Neuronal stem cell (in vitro differentiated cells): ENCODE data around the gene CPM.

Experiments used
- DNase-seq: peaks from one replicate; pipeline ENCODE4 v3.0.0-alpha.2; 2013; ENCODE audit warnings: low spot score
- H2AFZ ChIP-seq: one replicate; pipeline ENCODE4 v1.6.1; 2013; ENCODE audit warnings: mild to moderate bottlenecking, low read length, inconsistent platforms
- H2AK5ac ChIP-seq: 2 replicates; pipeline ENCODE4 v1.6.1; 2013; ENCODE audit warnings: low read depth, mild to moderate bottlenecking, inconsistent platforms, low read length, moderate library complexity, mixed read lengths
- H2BK120ac ChIP-seq: 2 replicates; pipeline ENCODE4 v1.6.1; 2013; ENCODE audit warnings: low read depth, mild to moderate bottlenecking, inconsistent platforms, low read length, moderate library complexity, mixed read lengths
- H2BK12ac ChIP-seq: one replicate; pipeline ENCODE4 v1.6.1; 2013; ENCODE audit warnings: low read length, inconsistent platforms
- H2BK15ac ChIP-seq: 2 replicates; pipeline ENCODE4 v1.6.1; 2013; ENCODE audit warnings: mild to moderate bottlenecking, low read length, inconsistent platforms, mixed read lengths
- H2BK5ac ChIP-seq: one replicate; pipeline ENCODE4 v1.6.1; 2013; ENCODE audit warnings: inconsistent platforms, mild to moderate bottlenecking, low read length, moderate library complexity
- H3K14ac ChIP-seq: one replicate; pipeline ENCODE4 v1.6.1; 2013; ENCODE audit warnings: low read length, inconsistent platforms
- H3K18ac ChIP-seq: 2 replicates; pipeline ENCODE4 v1.6.1; 2013; ENCODE audit warnings: low read length, inconsistent platforms
- H3K23ac ChIP-seq: 2 replicates; pipeline ENCODE4 v1.6.1; 2013; ENCODE audit warnings: low read depth, mild to moderate bottlenecking, mixed read lengths, low read length, inconsistent platforms; ENCODE audit not compliant: poor library complexity
- H3K27ac ChIP-seq: replicated peaks from 3 replicates; pipeline ENCODE4 v1.5.1; 2013; ENCODE audit warnings: low read length, inconsistent platforms
- H3K27me3 ChIP-seq, 3 experiments: 2 replicates each; pipeline ENCODE4 v1.6.1; 2013; ENCODE audit warnings: low read length in 3 of 3, mild to moderate bottlenecking in 2 of 3, inconsistent platforms in 1 of 3, low read depth in 1 of 3, mixed read lengths in 1 of 3, moderate library complexity in 1 of 3; ENCODE audit not compliant: control insufficient read depth in 3 of 3, insufficient read depth in 3 of 3
- H3K36me3 ChIP-seq, 2 donors: replicated peaks in 1 of 2; 2 replicates each; pipeline ENCODE4 v1.6.1; 2013; ENCODE audit warnings: low read length in 2 of 2; ENCODE audit not compliant: control insufficient read depth in 2 of 2, insufficient read depth in 2 of 2
- H3K4ac ChIP-seq: 2 replicates; pipeline ENCODE4 v1.6.1; 2013; ENCODE audit warnings: inconsistent platforms, mild to moderate bottlenecking, low read length, moderate library complexity
- H3K4me1 ChIP-seq, 2 donors: 1 replicate in 1 of 2; 2 replicates in 1 of 2; pipeline ENCODE4 v1.6.1; 2013; ENCODE audit warnings: low read length in 2 of 2, low read depth in 1 of 2; ENCODE audit not compliant: control insufficient read depth in 2 of 2, insufficient read depth in 1 of 2
- H3K4me2 ChIP-seq: one replicate; pipeline ENCODE4 v1.6.1; 2013; ENCODE audit warnings: mild to moderate bottlenecking, low read length, inconsistent platforms; ENCODE audit not compliant: insufficient read depth, poor library complexity, severe bottlenecking
- H3K4me3 ChIP-seq, 2 donors: 2 replicates each; pipeline ENCODE4 v1.5.1; 2013; ENCODE audit warnings: low read length in 2 of 2, mild to moderate bottlenecking in 2 of 2, inconsistent platforms in 1 of 2, moderate library complexity in 1 of 2
- H3K79me1 ChIP-seq: one replicate; pipeline ENCODE4 v1.6.1; 2013; ENCODE audit warnings: low read depth, mild to moderate bottlenecking, inconsistent platforms, low read length, moderate library complexity
- H3K9ac ChIP-seq: one replicate; pipeline ENCODE4 v1.6.1; 2013; ENCODE audit warnings: mild to moderate bottlenecking, low read depth, low read length, inconsistent platforms; ENCODE audit not compliant: poor library complexity
- H3K9me3 ChIP-seq, 2 donors: replicated peaks in 1 of 2; 2 replicates each; pipeline versions ENCODE3 to v1.6.1; 2013; ENCODE audit warnings: low read length in 2 of 2, mild to moderate bottlenecking in 2 of 2, inconsistent platforms in 1 of 2, low read depth in 1 of 2, mixed read lengths in 1 of 2, moderate library complexity in 1 of 2; ENCODE audit not compliant: control insufficient read depth in 2 of 2, insufficient read depth in 1 of 2
- H4K8ac ChIP-seq: one replicate; pipeline ENCODE4 v1.6.1; 2013; ENCODE audit warnings: low read depth, mild to moderate bottlenecking, inconsistent platforms, low read length, moderate library complexity
- H4K91ac ChIP-seq: one replicate; pipeline ENCODE4 v1.6.1; 2013; ENCODE audit warnings: low read length, low read depth, mild to moderate bottlenecking, inconsistent platforms; ENCODE audit not compliant: poor library complexity
- WGBS, 2 donors: extraction: QIAGEN DNeasy Blood & Tissue Kit; methylation state at CpG; one replicate each; pipeline ENCODE4 v1.1.7; 2013; ENCODE audit warnings: missing lambda C conversion rate in 2 of 2, mixed read lengths in 1 of 2; ENCODE audit not compliant: insufficient read length in 2 of 2, insufficient replicate concordance in 1 of 2; ENCODE audit errors: extremely low coverage in 2 of 2; 5-methylcytosine and 5-hydroxymethylcytosine counted together

Gene CPM

DNA sequence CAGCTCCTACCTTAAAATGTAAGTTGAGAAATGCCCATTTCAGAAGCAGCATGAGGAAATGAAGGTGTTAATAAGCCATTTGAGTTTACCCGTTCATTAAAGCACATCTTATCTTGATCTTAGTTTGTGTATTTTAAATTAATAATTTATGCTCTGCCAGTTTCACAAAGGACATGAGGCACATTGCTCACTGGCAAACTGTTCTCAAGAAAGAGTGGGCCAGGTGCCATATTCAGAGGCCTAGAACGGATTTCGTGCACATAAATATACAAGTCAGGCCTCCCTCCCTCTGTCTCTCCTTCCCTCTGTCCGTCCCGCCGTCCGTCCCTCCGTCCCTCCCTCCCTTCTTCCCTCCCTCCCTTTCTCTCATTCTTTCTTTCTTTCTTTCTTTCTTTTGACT lies 29.5 kb downstream of the CPM start:
- H2BK120ac ChIP-seq = no peak overlapping the region
- H3K79me1 ChIP-seq = no peaks in the 10 kb centered on the region
- H3K27ac ChIP-seq = no peak overlapping the region
- DNase-seq = no peak
- H2BK12ac ChIP-seq = no peak overlapping the region
- WGBS, 2 donors = 100% methylated on average over 4 of the region's 8 CpGs; no CpG with 5 or more reads in 1 of the 2 donors
- no peak overlapping the region for H2AFZ ChIP-seq
- H3K36me3 ChIP-seq = no peaks in the 10 kb centered on the region
- H2BK15ac ChIP-seq = no peak overlapping the region
- no peak overlapping the region for H3K23ac ChIP-seq
- H4K8ac ChIP-seq = no peak overlapping the region
- no peak overlapping the region for H3K4ac ChIP-seq
- H3K27me3 ChIP-seq = peaks cover 0 to 5% (median 0%) of the 10 kb centered on the region in 3 experiments
- no peak overlapping the region for H3K14ac ChIP-seq
- H3K4me3 ChIP-seq = no peak overlapping the region
- no peak overlapping the region for H3K18ac ChIP-seq
- no peak overlapping the region for H3K9ac ChIP-seq
- H4K91ac ChIP-seq = no peak overlapping the region
- H3K4me1 ChIP-seq = no peaks in the 10 kb centered on the region
- no peak overlapping the region for H2BK5ac ChIP-seq
- H3K4me2 ChIP-seq = no peak overlapping the region
- no peak overlapping the region for H2AK5ac ChIP-seq
- no peaks in the 10 kb centered on the region for H3K9me3 ChIP-seq

DNA sequence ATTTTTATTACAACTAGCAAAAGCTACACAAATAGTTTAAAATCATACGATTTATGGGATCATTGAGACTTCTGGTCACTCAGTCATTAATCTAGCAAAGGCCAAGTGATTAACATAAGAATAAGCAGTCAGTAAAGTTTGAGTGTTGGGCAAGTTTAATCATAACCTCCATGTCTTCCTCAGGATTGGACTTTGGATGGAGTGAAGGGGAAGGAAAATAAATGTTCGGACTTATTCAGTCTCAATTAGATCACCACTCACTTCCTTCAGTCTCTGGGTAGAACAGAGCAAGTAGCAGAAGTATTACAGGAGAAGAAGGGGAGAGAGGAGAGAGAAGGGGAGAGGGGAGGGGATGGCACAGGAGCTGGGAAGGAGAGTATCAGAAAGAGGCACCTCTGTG lies 31.4 kb downstream of the CPM start:
- Histone ChIP-seq H3K36me3 (no peaks in the 10 kb centered on the region), H4K8ac (no peak overlapping the region), H3K79me1 (no peaks in the 10 kb centered on the region), H3K27me3 (peaks cover 0 to 5% (median 0%) of the 10 kb centered on the region in 3 experiments), H3K18ac (no peak overlapping the region), H2BK15ac (no peak overlapping the region), H3K4ac (no peak overlapping the region), H3K9me3 (no peaks in the 10 kb centered on the region), H2BK120ac (no peak overlapping the region), H2AFZ (no peak overlapping the region), H3K4me3 (no peak overlapping the region), H3K4me1 (no peaks in the 10 kb centered on the region), H3K9ac (no peak overlapping the region), H2AK5ac (no peak overlapping the region), H3K14ac (no peak overlapping the region), H3K27ac (no peak overlapping the region), H4K91ac (no peak overlapping the region), H3K4me2 (no peak overlapping the region), H3K23ac (no peak overlapping the region), H2BK12ac (no peak overlapping the region), H2BK5ac (no peak overlapping the region)
- WGBS, 2 donors = no CpG with 5 or more reads among the region's 2 CpGs
- no peak for DNase-seq

DNA sequence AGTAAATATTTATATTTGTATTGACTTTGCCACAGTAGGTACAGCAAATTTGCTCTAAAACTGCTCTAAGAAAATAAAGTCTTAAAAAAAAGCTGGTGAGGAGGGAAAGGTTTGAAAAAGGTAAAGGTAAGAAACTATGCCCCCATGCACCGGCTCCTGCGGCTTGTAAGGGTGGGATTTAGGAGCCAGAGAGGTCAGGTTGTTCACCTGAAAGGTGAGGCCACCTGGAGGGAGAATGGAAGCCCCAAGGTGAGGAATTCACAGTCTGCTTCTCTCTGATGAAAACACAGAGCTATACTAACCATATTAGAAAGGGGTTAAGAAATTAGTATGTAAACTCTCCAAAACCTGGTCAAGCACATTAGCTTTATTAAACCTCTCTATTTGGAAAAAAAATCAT lies 31.8 kb downstream of the CPM start:
- Histone ChIP-seq H3K4me1 (no peaks in the 10 kb centered on the region), H2AFZ (no peak overlapping the region), H3K79me1 (no peaks in the 10 kb centered on the region), H3K9ac (no peak overlapping the region), H3K23ac (no peak overlapping the region), H3K9me3 (no peaks in the 10 kb centered on the region), H2BK5ac (no peak overlapping the region), H2AK5ac (no peak overlapping the region), H4K91ac (no peak overlapping the region), H3K18ac (no peak overlapping the region), H3K4me2 (no peak overlapping the region), H2BK12ac (no peak overlapping the region), H3K36me3 (no peaks in the 10 kb centered on the region), H3K4ac (no peak overlapping the region), H3K4me3 (no peak overlapping the region), H2BK120ac (no peak overlapping the region), H4K8ac (no peak overlapping the region), H2BK15ac (no peak overlapping the region), H3K27me3 (peaks cover 0 to 5% (median 0%) of the 10 kb centered on the region in 3 experiments), H3K27ac (no peak overlapping the region), H3K14ac (no peak overlapping the region)
- no peak for DNase-seq
- WGBS, 2 donors = no CpG with 5 or more reads among the region's 2 CpGs

DNA sequence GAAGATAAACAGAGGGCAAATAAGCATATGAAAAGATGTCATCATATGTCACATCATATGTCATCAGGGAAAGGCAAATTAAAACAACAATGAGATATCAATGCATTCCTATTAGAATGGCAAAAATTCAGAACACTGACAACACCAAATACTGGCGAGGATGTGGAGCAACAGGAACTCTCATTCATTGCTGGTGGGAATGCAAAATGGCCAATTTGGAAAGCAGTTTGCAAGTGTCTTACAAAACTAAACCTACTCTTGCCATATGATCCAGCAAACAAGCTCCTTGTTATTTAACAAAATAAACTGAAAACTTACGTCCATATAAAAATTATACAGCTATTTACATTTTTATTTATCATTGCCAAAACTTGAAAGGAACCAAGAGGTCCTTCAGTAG lies 32.7 kb downstream of the CPM start:
- H3K23ac ChIP-seq = no peak overlapping the region
- H3K4me2 ChIP-seq = no peak overlapping the region
- no peak overlapping the region for H3K4me3 ChIP-seq
- peaks cover 0 to 5% (median 0%) of the 10 kb centered on the region in 3 experiments for H3K27me3 ChIP-seq
- no peaks in the 10 kb centered on the region for H3K79me1 ChIP-seq
- H3K9ac ChIP-seq = no peak overlapping the region
- no CpG with 5 or more reads among the region's 2 CpGs for WGBS, 2 donors
- H3K4me1 ChIP-seq = no peaks in the 10 kb centered on the region
- H3K36me3 ChIP-seq = no peaks in the 10 kb centered on the region
- no peak overlapping the region for H3K18ac ChIP-seq
- H2BK15ac ChIP-seq = no peak overlapping the region
- H2AFZ ChIP-seq = no peak overlapping the region
- H3K14ac ChIP-seq = no peak overlapping the region
- H2BK12ac ChIP-seq = no peak overlapping the region
- H3K9me3 ChIP-seq = no peaks in the 10 kb centered on the region
- no peak for DNase-seq
- H2BK120ac ChIP-seq = no peak overlapping the region
- no peak overlapping the region for H2BK5ac ChIP-seq
- H3K4ac ChIP-seq = no peak overlapping the region
- H4K91ac ChIP-seq = no peak overlapping the region
- no peak overlapping the region for H3K27ac ChIP-seq
- no peak overlapping the region for H4K8ac ChIP-seq
- no peak overlapping the region for H2AK5ac ChIP-seq
